ENCODE data around the gene TXNDC2.
"Not testable (repeated sequence)": the region's sequence is repeated elsewhere in the genome, so short reads cannot be mapped to it uniquely, and the experiment has no call there.

TXNDC2 gene

DNA sequence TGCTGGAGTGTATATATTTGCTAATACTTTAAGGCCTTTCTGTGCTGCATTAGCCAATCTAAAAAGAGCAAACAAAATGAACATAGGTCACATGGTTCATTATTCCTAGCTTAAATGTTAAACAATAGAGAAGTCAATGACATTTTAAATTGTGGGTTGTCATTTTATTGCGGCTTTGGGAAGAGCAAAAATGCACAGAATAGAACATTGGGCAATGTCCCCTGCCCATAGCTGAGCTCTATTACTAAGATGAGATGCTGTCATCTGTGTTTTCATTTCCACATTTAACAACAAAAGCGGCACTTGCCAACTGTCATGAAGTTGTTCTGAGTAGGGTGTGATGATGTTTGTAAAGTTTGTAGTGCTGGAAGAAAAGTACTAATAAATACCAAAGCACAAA lies 24.9 kb downstream of the TXNDC2 start:
- TF ChIP-seq, protein P1, sequence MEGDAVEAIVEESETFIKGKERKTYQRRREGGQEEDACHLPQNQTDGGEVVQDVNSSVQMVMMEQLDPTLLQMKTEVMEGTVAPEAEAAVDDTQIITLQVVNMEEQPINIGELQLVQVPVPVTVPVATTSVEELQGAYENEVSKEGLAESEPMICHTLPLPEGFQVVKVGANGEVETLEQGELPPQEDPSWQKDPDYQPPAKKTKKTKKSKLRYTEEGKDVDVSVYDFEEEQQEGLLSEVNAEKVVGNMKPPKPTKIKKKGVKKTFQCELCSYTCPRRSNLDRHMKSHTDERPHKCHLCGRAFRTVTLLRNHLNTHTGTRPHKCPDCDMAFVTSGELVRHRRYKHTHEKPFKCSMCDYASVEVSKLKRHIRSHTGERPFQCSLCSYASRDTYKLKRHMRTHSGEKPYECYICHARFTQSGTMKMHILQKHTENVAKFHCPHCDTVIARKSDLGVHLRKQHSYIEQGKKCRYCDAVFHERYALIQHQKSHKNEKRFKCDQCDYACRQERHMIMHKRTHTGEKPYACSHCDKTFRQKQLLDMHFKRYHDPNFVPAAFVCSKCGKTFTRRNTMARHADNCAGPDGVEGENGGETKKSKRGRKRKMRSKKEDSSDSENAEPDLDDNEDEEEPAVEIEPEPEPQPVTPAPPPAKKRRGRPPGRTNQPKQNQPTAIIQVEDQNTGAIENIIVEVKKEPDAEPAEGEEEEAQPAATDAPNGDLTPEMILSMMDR (IDR thresholded peaks at IDR 0.05; ENCODE audit: poor library complexity, severe bottlenecking) = no peak
- H3K4me1 ChIP-seq (ENCODE audit: insufficient read depth, poor library complexity, severe bottlenecking) = peaks cover 5% of the 10 kb centered on the region

DNA sequence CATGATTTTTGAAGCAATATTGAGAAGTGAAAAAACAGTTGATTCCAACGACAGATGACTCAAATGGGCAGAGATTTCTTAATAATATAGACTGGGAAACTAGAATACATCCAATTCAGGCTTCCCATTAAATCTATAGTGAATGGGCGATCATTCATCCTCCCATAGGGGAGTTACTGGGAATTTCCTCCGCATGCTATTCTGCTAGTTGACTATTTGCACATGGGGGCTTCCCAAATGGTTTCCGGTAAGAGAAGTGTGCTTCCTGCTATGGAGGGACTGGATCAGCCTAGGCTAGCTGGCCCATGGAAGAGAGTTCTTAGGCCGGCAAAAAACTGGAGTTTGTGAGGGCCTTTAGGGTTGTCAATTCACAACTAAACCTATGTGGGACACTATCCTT lies 25.5 kb downstream of the TXNDC2 start:
- H3K27me3 ChIP-seq (ENCODE audit: insufficient read depth, poor library complexity, severe bottlenecking) = no peaks in the 10 kb centered on the region
- H3K4me1 ChIP-seq (ENCODE audit: insufficient read depth, poor library complexity, severe bottlenecking) = peaks cover 8% of the 10 kb centered on the region
- H3K4me3 ChIP-seq (ENCODE audit: severe bottlenecking) = no peak overlapping the region
- no peaks in the 10 kb centered on the region for H3K36me3 ChIP-seq (ENCODE audit: low read depth)
- TF ChIP-seq, protein P1 (IDR thresholded peaks at IDR 0.05; ENCODE audit: poor library complexity, severe bottlenecking) = no peak
- H3K27ac ChIP-seq (ENCODE audit: poor library complexity, severe bottlenecking) = no peak overlapping the region
- no peak for ATAC-seq (ENCODE audit: low read depth)
- DNase-seq (ENCODE audit: low spot score) = no peak
- no peaks in the 10 kb centered on the region for H3K9me3 ChIP-seq (ENCODE audit: severe bottlenecking)

More for the DNA sequence above, 24.9 kb downstream of the TXNDC2 start:
- Histone ChIP-seq H3K27ac (ENCODE audit: poor library complexity, severe bottlenecking) (no peak overlapping the region), H3K27me3 (ENCODE audit: insufficient read depth, poor library complexity, severe bottlenecking) (no peaks in the 10 kb centered on the region), H3K36me3 (ENCODE audit: low read depth) (no peaks in the 10 kb centered on the region), H3K9me3 (ENCODE audit: severe bottlenecking) (no peaks in the 10 kb centered on the region), H3K4me3 (ENCODE audit: severe bottlenecking) (no peak overlapping the region)
- ATAC-seq (ENCODE audit: low read depth) (no peak), DNase-seq (ENCODE audit: low spot score) (no peak)

DNA sequence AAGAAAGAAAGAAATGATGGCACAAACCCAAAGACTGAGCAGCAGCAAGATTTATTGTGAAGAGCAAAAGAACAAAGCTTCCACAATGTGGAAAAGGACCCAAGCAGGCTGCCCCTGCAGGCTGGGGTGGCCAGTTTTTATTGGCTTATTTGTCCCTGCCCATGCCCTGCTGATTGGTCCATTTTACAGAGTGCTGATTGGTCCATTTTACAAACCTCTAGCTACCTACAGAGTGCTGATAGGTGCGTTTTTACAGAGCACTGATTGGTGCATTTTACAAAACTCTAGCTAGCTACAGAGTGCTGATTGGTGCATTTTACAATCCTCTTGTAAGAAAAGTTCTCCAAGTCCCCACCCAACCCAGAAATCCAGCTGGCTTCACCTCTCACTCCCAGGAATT lies 26.5 kb downstream of the TXNDC2 start:
- H3K27me3 ChIP-seq (ENCODE audit: insufficient read depth, poor library complexity, severe bottlenecking); DNase-seq (ENCODE audit: low spot score); ATAC-seq (ENCODE audit: low read depth); H3K36me3 ChIP-seq (ENCODE audit: low read depth); H3K27ac ChIP-seq (ENCODE audit: poor library complexity, severe bottlenecking); H3K9me3 ChIP-seq (ENCODE audit: severe bottlenecking); H3K4me3 ChIP-seq (ENCODE audit: severe bottlenecking): not testable (repeated sequence)
- H3K4me1 ChIP-seq (ENCODE audit: insufficient read depth, poor library complexity, severe bottlenecking) = peaks cover 18% of the 10 kb centered on the region

DNA sequence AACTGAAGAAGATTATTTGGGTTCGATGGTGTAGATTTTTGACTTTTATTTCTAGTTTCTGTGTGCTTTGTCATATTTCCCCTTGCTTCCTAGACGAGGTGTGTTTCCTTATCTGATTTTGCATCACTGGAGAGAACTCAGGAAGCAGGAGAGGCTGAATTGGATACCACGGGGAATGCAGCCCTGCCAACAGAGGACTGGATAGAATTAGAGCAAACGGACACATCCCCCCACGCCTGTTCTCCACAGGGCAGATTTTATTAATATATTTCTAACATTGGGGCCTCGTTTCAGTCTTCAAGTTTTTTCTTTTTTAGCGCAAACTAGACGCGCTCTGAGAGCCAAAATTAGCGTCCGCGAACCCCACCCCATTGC lies 27.4 kb downstream of the TXNDC2 start:
- Histone ChIP-seq H3K4me3 (ENCODE audit: severe bottlenecking) (peak overlapping the region; percentile 67), H3K9me3 (ENCODE audit: severe bottlenecking) (no peaks in the 10 kb centered on the region), H3K36me3 (ENCODE audit: low read depth) (no peaks in the 10 kb centered on the region), H3K27me3 (ENCODE audit: insufficient read depth, poor library complexity, severe bottlenecking) (no peaks in the 10 kb centered on the region), H3K4me1 (ENCODE audit: insufficient read depth, poor library complexity, severe bottlenecking) (peaks cover 27% of the 10 kb centered on the region), H3K27ac (ENCODE audit: poor library complexity, severe bottlenecking) (peak overlapping the region; percentile 90)
- no peak for DNase-seq (ENCODE audit: low spot score)
- ATAC-seq (ENCODE audit: low read depth) = peak; percentile 1; the same call in 2 of the 3 replicates
- TF ChIP-seq, protein P1 (IDR thresholded peaks at IDR 0.05; ENCODE audit: poor library complexity, severe bottlenecking) = no peak

DNA sequence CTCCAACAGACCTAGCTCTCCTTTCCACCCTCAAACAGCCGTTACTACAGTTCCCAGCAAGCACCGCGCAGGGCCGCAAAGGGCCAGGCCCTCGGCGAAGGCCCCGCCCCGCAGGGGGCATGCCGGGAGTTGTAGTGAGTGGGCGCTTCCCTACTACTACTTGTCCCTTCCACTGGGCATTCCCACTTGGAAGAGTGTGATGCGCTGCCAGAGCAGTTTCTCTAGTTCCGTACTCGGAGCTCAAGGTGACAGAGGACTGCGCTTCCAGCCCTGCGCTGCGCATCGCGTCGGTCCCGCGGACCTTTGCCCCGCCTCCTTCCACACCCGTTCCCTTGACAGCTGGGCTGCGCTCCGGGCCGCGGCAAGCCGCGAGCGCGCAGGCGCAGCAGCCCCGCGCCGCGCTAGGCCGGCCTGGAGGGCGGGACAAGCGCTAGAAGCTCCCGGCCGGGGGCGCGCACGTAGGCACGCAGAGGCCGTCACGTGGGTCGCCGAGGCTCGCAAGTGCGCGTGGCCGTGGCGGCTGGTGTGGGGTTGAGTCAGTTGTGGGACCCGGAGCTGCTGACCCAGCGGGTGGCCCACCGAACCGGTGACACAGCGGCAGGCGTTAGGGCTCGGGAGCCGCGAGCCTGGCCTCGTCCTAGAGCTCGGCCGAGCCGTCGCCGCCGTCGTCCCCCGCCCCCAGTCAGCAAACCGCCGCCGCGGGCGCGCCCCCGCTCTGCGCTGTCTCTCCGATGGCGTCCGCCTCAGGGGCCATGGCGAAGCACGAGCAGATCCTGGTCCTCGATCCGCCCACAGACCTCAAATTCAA lies 28.0 kb downstream of the TXNDC2 start, which contains the start of gene VAPA:
Gene VAPA, plus strand, starts transcription at position 491 of the 808 bp plus-strand sequence. Its CDS starts 241 bp downstream, at position 732.
- DNase-seq (ENCODE audit: low spot score) (peak; percentile 93), ATAC-seq (ENCODE audit: low read depth) (peak; percentile 89)
- peaks cover 33% of the 10 kb centered on the region for H3K4me1 ChIP-seq (ENCODE audit: insufficient read depth, poor library complexity, severe bottlenecking)
- no peaks in the 10 kb centered on the region for H3K9me3 ChIP-seq (ENCODE audit: severe bottlenecking)
- TF ChIP-seq, protein P1 (IDR thresholded peaks at IDR 0.05; ENCODE audit: poor library complexity, severe bottlenecking) = no peak
- peak within 1 kb of the TSS; percentile 90 for H3K27ac ChIP-seq (ENCODE audit: poor library complexity, severe bottlenecking)
- peak within 1 kb of the TSS; percentile 67 for H3K4me3 ChIP-seq (ENCODE audit: severe bottlenecking)
- 0 out of 2 replicates have a peak, but pooled peaks cover 4% of the 10 kb centered on the region for H3K36me3 ChIP-seq (ENCODE audit: low read depth)
- no peaks in the 10 kb centered on the region for H3K27me3 ChIP-seq (ENCODE audit: insufficient read depth, poor library complexity, severe bottlenecking)
